Smooth muscle cell (in vitro differentiated cells): ENCODE data around the gene SETDB2. TPM values are rescaled to one million over a fixed set of nuclear protein-coding genes. Genes with fewer than 3 reads are reported as not detected.

Experiments
- DNase-seq: peaks from one replicate; lab custom pipeline; 2025; ENCODE audit not compliant: unreplicated experiment; lab: John Stamatoyannopoulos, UW
- H2AFZ ChIP-seq: fragments of 200-600 bp; sonication (generic); 2 replicates; pipeline ENCODE4 v1.6.0; 2016; ENCODE audit warnings: antibody characterized with exemption, low read depth, mild to moderate bottlenecking
- H3F3A ChIP-seq: fragments of 200-600 bp; sonication (generic); 2 replicates; pipeline ENCODE4 v1.6.0; 2017; ENCODE audit warnings: antibody characterized with exemption, low read depth
- H3K27ac ChIP-seq: fragments of 200-600 bp; sonication (generic); 2 replicates; pipeline ENCODE4 v1.5.1; 2016; ENCODE audit warnings: low read depth, mild to moderate bottlenecking
- H3K27me3 ChIP-seq: fragments of 200-600 bp; sonication (generic); 2 replicates; pipeline ENCODE4 v1.6.1; 2016; ENCODE audit warnings: low read depth, mild to moderate bottlenecking
- H3K36me3 ChIP-seq: fragments of 200-600 bp; sonication (generic); 2 replicates; pipeline ENCODE4 v1.5.1; 2016; ENCODE audit warnings: low read depth
- H3K4me1 ChIP-seq: fragments of 200-600 bp; sonication (generic); 2 replicates; pipeline ENCODE4 v1.5.1; 2016; ENCODE audit warnings: low read depth
- H3K4me2 ChIP-seq: fragments of 200-600 bp; sonication (generic); 2 replicates; pipeline ENCODE4 v1.6.0; 2016; ENCODE audit warnings: mild to moderate bottlenecking
- H3K4me3 ChIP-seq: fragments of 200-600 bp; sonication (generic); 2 replicates; pipeline ENCODE4 v1.5.1; 2016; ENCODE audit warnings: mild to moderate bottlenecking
- H3K79me2 ChIP-seq: fragments of 200-600 bp; sonication (generic); 2 replicates; pipeline ENCODE4 v1.6.0; 2016; ENCODE audit warnings: low read depth, mild to moderate bottlenecking
- H3K9ac ChIP-seq: fragments of 200-600 bp; sonication (generic); 2 replicates; pipeline ENCODE4 v1.6.0; 2016; ENCODE audit warnings: low read depth
- H3K9me3 ChIP-seq: fragments of 200-600 bp; sonication (generic); replicated peaks from 2 replicates; pipeline ENCODE4 v1.5.1; 2016; ENCODE audit warnings: low read depth
- H4K20me1 ChIP-seq: fragments of 200-600 bp; sonication (generic); 2 replicates; pipeline ENCODE4 v1.6.0; 2016; ENCODE audit warnings: low read depth
- CTCF ChIP-seq: fragments of 200-600 bp; sonication (generic); IDR thresholded peaks from 2 replicates; pipeline ENCODE4 v1.5.1; 2017; ENCODE audit warnings: borderline replicate concordance, mild to moderate bottlenecking, antibody characterized with exemption; ENCODE audit not compliant: insufficient read depth, poor library complexity, severe bottlenecking
- WGBS: methylation state at CpG from one replicate; pipeline ENCODE4 v1.1.7; 2016; ENCODE audit warnings: low lambda C conversion rate; 5-methylcytosine and 5-hydroxymethylcytosine counted together
- polyA plus RNA-seq: library from polyadenylated mRNA; unstranded; fragments of >200 nt; fragmentation: Nextera tagmentation; extraction: Ambion mirVana; gene quantifications from 2 replicates; pipeline ENCODE4 v1.2.1, GENCODE V29; 2016
- total RNA-seq: library from RNA; depleted of rRNA; stranded (reverse); fragments of >200 nt; gene quantifications from 2 replicates; pipeline ENCODE4 v1.2.3, GENCODE V29; 2014

Gene SETDB2
- total and polyA plus RNA-seq, 2 experiments from 2014 or later = 3.5 to 4.9 TPM

GRCh38 chr13:49454388-49455006, 10.4 kb downstream of the SETDB2 start:
- 65% methylated on average over 4 of the region's 4 CpGs for WGBS
- H3F3A ChIP-seq = no peaks in the 10 kb centered on the region

GRCh38 chr13:49455007-49455398, 10.9 kb downstream of the SETDB2 start:
- Histone ChIP-seq H3K36me3 (no peaks in the 10 kb centered on the region), H3K4me3 (no peak overlapping the region), H3K9me3 (no peaks in the 10 kb centered on the region), H3K4me2 (peak overlapping the region; percentile 8), H3K9ac (no peak overlapping the region), H3K79me2 (peaks cover 3% of the 10 kb centered on the region), H3K27ac (no peak overlapping the region), H3K4me1 (no peaks in the 10 kb centered on the region), H3K27me3 (no peaks in the 10 kb centered on the region), H2AFZ (no peak overlapping the region), H3F3A (no peaks in the 10 kb centered on the region), H4K20me1 (no peaks in the 10 kb centered on the region)
- TF ChIP-seq CTCF = no peak
- no peak for DNase-seq

More at GRCh38 chr13:49454388-49455006, 10.4 kb downstream of the SETDB2 start:
- H4K20me1 ChIP-seq = no peaks in the 10 kb centered on the region
- H3K27me3 ChIP-seq = no peaks in the 10 kb centered on the region
- H3K79me2 ChIP-seq = peaks cover 3% of the 10 kb centered on the region
- no peak overlapping the region for H3K9ac ChIP-seq
- DNase-seq = no peak
- no peaks in the 10 kb centered on the region for H3K36me3 ChIP-seq
- H3K27ac ChIP-seq = no peak overlapping the region
- peak overlapping the region; percentile 8 for H3K4me2 ChIP-seq
- no peaks in the 10 kb centered on the region for H3K4me1 ChIP-seq
- H3K4me3 ChIP-seq = no peak overlapping the region
- no peak overlapping the region for H2AFZ ChIP-seq
- TF ChIP-seq CTCF = no peak
- H3K9me3 ChIP-seq = no peaks in the 10 kb centered on the region

- Histone ChIP-seq H3K27me3 (no peaks in the 10 kb centered on the region), H3K79me2 (peaks cover 3% of the 10 kb centered on the region), H3K27ac (no peak overlapping the region), H3K9ac (no peak overlapping the region), H3K4me3 (no peak overlapping the region), H4K20me1 (no peaks in the 10 kb centered on the region), H3K9me3 (no peaks in the 10 kb centered on the region), H3K36me3 (peaks cover 11% of the 10 kb centered on the region), H3K4me1 (no peaks in the 10 kb centered on the region), H3F3A (no peaks in the 10 kb centered on the region), H3K4me2 (no peak overlapping the region), H2AFZ (no peak overlapping the region)
- no peak for TF ChIP-seq CTCF
- 97% methylated on average over 1 of the region's 1 CpG for WGBS
- DNase-seq = no peak
Measured at GRCh38 chr13:49456156-49456555, 12.1 kb downstream of the SETDB2 start.

GRCh38 chr13:49457221-49457620, 13.1 kb downstream of the SETDB2 start:
- Histone ChIP-seq H3K27ac (no peak overlapping the region), H3K9me3 (no peaks in the 10 kb centered on the region), H3K9ac (no peak overlapping the region), H3K36me3 (peaks cover 21% of the 10 kb centered on the region), H2AFZ (no peak overlapping the region), H3K4me1 (no peaks in the 10 kb centered on the region), H4K20me1 (no peaks in the 10 kb centered on the region), H3K4me3 (no peak overlapping the region), H3F3A (no peaks in the 10 kb centered on the region), H3K27me3 (no peaks in the 10 kb centered on the region), H3K79me2 (no peaks in the 10 kb centered on the region), H3K4me2 (no peak overlapping the region)
- no peak for TF ChIP-seq CTCF
- DNase-seq = no peak
- 95% methylated on average over 7 of the region's 7 CpGs for WGBS
